ENCODE data around the gene YBX2.
"Not testable (repeated sequence)": the region's sequence is repeated elsewhere in the genome, so short reads cannot be mapped to it uniquely, and the experiment has no call there.

The YBX2 gene

GRCh38 chr17:7294614-7295153 is at the start of gene YBX2:
Gene YBX2 (minus strand): TSS chr17:7294639. CDS start chr17:7294500, 139 bp downstream.
- intact Hi-C loops (cut with DNase I) = no loop called here
- DNase-seq = peak in 18 of 42 donors; percentile 18 to 64 (median 36)

- intact Hi-C loops (cut with DNase I) = no loop called here
These were observed 48.8 kb upstream of the YBX2 start for GRCh38 chr17:7343250-7343649.

GRCh38 chr17:7341842-7342241 is 47.4 kb upstream of the YBX2 start:
- no peak for DNase-seq
- intact Hi-C loops (cut with DNase I) = no loop called here

More at GRCh38 chr17:7343250-7343649, 48.8 kb upstream of the YBX2 start:
- no peak for DNase-seq

- DNase-seq = no peak
- intact Hi-C loops (cut with DNase I) = no loop called here
These were observed 45.7 kb upstream of the YBX2 start for GRCh38 chr17:7340179-7340578.

DNA sequence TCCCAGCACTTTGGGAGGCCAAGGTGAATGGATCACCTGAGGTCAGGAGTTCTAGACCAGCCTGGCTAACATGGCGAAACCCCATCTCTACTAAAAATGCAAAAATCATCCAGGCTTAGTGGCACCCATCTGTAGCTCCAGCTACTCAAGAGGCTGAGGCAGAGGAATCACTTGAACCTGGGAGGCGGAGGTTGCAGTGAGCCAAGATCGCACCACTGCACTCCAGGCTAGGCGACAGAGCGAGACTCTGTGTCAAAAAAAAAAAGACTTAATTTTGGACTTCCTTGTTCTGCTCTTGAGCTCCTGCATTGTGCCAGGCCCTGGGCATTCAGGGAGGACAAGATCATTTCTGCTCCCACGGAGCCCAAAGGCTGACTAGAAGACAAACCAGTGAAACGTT is 43.2 kb upstream of the YBX2 start:
- DNase-seq; intact Hi-C loops (cut with DNase I): not testable (repeated sequence)

- peak in 1 of 42 donors; percentile 35 for DNase-seq
- intact Hi-C loops (cut with DNase I) = no loop called here
These were observed 42.1 kb upstream of the YBX2 start, which contains the start of gene ACAP1 for GRCh38 chr17:7336240-7337175. Gene ACAP1 (plus strand): TSS chr17:7336529. CDS start chr17:7336735, 206 bp downstream.

DNA sequence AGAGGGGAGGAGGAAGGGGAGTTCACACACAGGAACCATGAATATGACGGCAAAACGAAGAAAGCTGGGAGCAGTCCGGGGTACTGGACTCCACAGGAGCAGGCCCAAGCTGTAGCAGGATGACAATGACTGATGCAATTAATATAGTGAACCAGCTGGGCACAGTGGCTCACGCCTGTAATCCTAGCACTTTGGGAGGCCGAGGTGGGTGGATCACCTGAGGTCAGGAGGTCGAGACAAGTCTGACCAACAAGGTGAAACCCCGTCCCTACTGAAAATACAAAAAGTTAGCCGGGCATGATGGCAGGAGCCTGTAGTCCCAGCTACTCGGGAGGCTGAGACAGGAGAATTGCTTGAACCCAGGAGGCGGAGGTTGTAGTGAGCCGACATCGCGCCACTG is 41.3 kb upstream of the YBX2 start:
- DNase-seq; intact Hi-C loops (cut with DNase I): not testable (repeated sequence)

DNA sequence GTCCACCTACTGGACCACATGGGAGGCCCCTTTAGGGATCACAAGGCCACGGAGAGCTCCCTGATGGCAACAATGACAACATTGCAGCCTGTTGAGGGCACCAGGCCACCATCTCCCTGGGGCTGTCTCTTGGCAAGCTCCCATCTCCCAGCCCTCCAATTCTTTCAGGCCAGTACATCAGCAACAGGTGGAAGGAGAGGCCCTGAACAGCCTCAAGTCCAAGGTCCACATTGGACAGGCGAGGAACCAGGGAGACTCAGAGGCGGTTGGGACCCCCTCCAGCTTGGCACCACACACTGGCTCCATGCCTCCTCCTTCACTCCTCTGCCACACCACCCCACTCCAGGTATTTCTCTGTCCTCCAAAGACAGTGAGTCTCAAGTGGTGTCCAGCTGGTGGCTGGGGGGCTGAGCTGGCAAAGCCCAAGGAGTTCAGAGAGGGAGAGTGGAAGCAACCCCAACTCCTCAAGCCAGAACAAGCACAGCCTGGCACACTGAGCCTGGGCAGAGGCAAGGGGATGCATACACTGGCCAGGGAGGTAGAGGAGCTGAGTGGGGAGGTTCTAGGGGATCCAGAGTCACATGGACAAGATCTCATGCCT is 40.6 kb upstream of the YBX2 start:
- intact Hi-C loops (cut with DNase I) = no loop called here
- no peak for DNase-seq

- intact Hi-C loops (cut with DNase I); DNase-seq: not testable (repeated sequence)
These were observed 38.2 kb upstream of the YBX2 start for GRCh38 chr17:7332600-7333069.

GRCh38 chr17:7332111-7332510 is 37.7 kb upstream of the YBX2 start:
- DNase-seq = no peak
- intact Hi-C loops (cut with DNase I) = no loop called here

DNA sequence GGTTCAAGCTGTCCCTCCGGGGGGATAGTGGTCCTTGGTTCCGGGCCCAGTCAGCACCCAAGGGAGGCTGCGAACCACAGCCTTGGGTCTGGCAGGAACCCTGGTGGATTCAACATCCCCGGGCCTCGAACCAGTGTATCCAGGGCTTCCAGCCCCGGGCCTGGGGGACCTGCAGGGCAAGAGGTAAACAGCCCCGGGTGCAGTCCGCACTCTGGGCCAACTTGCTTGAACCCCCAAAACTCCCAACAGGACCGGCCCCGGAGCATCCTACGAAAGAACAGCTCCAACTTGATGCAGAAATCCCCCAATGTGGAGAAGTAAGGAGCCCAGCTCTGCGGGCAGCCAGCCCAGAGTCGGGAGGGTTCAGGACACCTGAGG is 36.2 kb upstream of the YBX2 start:
- DNase-seq = no peak
- intact Hi-C loops (cut with DNase I) = no loop called here

DNA sequence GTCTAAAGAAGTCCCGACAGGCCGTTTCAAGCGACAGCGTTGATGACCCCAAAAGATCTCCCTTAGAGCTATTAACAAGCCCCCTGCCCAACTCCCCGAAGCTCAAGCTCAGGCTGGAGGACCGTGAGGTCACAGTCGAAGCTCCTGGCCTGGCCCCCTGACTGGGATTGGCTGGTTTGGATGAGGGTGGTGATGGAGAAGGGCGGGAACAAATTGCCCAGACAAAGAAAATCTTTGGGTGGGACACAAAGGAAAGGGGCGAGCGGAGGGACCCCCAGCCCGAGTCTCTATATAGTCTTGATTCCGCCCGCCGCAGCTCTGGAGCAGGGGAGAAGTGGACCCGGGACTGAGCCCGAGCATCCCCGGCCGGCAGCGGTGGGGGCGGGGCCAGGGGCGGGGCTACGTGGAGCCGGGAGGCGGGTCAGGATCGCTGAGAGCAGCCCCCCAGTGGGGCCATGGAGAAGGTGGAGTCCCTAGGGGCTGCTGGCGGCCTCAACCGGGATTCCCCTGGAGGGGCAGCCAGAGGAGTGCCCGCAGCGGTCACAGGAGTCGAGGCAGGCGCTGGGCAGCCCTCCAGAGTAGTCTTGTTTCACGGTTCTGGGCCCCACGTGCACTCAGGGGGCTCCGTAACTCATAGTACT is 35.7 kb upstream of the YBX2 start:
- peak; percentile 59 to 91 (median 80) for DNase-seq
- intact Hi-C loops (cut with DNase I) = no loop called here

GRCh38 chr17:7329374-7329996 is 35.0 kb upstream of the YBX2 start:
- intact Hi-C loops (cut with DNase I) = no loop called here
- peak; percentile 93 to 99 (median 97) for DNase-seq

GRCh38 chr17:7328840-7329373 is 34.5 kb upstream of the YBX2 start, which contains the start of gene NEURL4:
Gene NEURL4 (minus strand): TSS chr17:7329335. CDS start chr17:7329312, 23 bp downstream.
- peak in 5 of 42 donors; percentile 12 to 48 (median 23) for DNase-seq
- intact Hi-C loops (cut with DNase I) = no loop called here

DNA sequence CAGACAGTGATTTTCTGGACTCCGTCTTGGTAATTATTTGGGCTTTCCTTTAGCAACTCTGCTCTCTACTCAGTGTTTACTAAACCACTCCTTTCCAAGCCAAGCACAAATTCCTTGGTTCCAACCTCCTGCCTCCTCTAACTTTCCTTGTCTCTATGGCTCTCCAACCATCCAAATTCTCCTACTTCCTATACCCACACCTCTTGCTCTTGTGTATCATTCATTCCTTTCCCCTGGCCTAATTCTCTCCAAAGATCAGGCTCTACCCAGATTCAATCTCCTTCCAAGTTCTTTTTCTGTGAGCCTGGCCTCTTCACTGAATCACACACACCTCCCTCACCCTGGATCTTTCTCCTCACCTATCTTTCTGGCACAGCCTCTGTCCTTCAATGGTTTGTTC is 33.6 kb upstream of the YBX2 start:
- intact Hi-C loops (cut with DNase I) = no loop called here
- DNase-seq = no peak

DNA sequence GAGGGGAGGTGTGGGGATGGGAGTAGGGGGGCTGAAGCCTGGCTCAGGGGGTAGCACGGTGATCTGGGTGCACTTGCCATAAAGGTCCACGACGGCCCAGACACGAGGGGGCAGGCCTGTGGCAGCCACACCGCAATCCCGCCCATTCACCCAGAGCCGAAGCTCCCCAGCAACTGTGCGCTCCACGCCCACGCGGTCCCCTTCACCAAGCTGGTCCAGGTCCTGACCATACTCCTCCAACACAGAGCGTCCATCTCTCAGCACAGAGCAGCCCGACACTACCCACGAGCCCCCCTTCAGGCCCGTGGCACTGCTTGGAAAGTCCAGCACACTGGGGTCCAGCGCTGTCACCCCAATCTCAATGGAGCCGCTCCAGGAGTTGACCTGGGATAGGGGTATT is 33.1 kb upstream of the YBX2 start:
- DNase-seq = no peak
- intact Hi-C loops (cut with DNase I) = no loop called here

- intact Hi-C loops (cut with DNase I) = no loop called here
- no peak for DNase-seq
These were observed 32.6 kb upstream of the YBX2 start for GRCh38 chr17:7327056-7327455.

DNA sequence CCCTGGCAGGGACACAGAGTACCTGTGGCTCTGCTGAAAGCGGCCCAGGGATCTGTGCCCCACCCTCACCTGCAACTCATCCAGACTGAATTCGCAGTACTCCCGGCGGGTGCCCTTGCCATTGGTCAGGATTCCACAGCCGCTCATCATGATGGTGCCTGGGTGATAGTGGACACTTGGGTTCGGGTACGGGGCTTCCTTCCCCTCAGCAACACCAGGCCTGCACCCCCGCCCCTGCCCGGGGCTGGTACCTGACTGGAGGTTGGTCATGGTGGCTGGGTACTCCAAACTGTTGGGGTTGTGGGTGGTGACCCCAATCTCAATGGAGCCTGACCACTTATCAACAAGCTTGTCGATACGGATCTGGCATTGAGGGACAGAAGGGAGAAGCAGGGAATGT is 31.7 kb upstream of the YBX2 start:
- intact Hi-C loops (cut with DNase I) = no loop called here
- DNase-seq = no peak
